NCI-H2227 (cell line): ENCODE data around the gene AHCYL2.
"Not testable (repeated sequence)": the region's sequence is repeated elsewhere in the genome, so short reads cannot be mapped to it uniquely, and the experiment has no call there.

Source experiments
- DNase-seq: peaks from one replicate; lab custom pipeline; 2025; ENCODE audit not compliant: unreplicated experiment; lab: John Stamatoyannopoulos, UW

AHCYL2 gene

DNA sequence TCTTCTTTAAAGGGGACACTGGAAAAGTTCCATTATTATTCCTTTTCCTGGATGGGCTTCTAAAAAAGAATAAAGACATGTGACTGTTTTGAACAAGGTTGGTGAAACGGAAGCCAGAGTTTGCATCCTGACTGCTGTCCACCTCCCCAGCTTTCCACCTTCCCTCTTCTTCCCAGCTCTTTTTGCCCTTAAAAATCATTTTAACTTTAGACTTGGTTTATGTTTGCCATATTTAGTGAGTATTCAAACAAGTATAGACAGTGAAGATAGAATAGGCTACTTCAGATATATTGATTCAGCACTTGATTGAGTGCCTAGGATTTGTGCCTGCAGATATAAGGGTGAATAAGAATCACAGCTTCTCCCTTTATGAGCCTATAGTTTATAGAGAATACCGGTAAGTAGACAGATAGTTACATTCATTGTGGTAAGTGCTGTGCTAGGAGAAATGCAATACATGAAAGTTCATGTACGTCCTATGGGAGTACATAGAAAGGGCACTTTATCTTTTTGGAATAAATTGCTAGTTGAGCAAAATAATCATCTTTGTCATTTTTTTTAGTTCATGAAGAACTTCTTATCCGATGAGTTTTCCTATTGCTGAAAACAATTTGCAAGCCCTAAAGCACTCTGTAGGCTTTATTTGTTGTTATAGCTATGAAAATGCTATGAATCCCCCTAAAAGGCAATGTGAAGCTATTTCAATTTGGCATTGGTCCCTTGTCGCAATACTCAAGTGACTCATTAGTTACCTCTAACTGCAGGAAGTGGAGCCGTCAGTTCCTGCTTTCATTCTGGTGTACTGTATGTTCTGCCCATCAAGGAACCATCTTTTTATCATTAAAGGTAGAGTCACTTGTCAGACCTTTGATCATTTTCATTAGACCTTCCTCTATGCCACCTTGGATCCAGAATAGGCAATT lies 152.2 kb downstream of the AHCYL2 start:
- DNase-seq = no peak

DNA sequence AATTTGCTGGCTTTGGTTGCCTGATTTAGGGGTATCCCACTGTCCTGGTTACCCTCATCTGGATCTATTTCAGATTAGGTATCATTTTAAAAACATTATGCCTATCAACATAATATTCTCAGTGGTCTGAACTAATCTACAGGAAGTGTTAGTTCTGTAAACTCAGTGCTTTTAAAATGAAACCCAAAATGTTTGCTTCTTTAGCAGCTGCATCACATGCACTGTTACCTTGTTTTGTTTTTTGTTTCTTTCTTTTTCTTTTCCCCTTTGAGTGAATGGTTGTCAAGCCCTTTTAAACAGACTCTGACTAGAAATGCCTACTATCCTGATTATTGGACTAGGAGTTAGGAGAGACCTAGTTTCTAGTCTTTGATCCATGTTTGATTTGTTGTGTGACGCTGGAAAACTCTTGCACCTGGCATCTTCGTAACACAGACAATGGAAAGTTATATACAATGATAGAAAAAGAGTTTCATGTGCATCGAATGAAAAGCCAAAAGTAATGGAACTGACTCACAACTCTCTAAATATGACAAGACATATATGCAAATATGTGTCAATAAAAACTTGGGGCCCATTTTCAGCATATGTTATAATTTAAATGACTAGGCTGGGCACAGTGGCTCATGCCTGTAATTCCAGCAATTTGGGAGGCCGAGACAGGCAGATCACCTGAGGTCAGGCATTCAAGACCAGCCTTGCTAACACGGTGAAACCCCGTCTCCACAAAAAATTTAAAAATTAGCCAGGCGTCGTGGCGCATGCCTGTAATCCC lies 157.1 kb downstream of the AHCYL2 start:
- DNase-seq = no peak

GRCh38 chr7:129383542-129384132 lies 158.8 kb downstream of the AHCYL2 start:
- no peak for DNase-seq

GRCh38 chr7:129385116-129385515 lies 160.3 kb downstream of the AHCYL2 start:
- no peak for DNase-seq

GRCh38 chr7:129385598-129385997 lies 160.8 kb downstream of the AHCYL2 start:
- DNase-seq = no peak

- DNase-seq = no peak
These were observed 161.7 kb downstream of the AHCYL2 start for GRCh38 chr7:129386506-129386905.

DNA sequence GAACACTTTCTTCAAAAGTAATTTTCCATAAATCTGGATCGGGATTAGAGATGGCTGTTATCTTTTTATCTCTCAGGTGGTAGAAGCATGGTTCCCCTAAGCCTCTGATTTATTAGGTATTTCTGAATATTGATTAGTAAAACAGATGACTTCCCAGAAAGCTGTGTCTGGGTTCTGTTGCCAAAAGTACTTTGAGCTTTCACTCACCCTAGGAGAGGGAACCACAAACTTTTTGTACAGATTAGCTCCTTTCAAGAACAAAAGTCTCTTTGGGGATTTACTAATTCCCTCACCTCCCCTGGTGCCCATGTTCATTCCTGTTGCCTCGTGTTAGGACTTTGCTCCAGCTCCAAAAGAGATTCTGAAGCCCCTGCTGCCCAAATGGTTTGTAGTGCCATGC lies 162.7 kb downstream of the AHCYL2 start:
- no peak for DNase-seq

GRCh38 chr7:129388333-129389098 lies 163.7 kb downstream of the AHCYL2 start:
- DNase-seq = no peak

- DNase-seq = no peak
These were observed 165.0 kb downstream of the AHCYL2 start for GRCh38 chr7:129389829-129390228.

DNA sequence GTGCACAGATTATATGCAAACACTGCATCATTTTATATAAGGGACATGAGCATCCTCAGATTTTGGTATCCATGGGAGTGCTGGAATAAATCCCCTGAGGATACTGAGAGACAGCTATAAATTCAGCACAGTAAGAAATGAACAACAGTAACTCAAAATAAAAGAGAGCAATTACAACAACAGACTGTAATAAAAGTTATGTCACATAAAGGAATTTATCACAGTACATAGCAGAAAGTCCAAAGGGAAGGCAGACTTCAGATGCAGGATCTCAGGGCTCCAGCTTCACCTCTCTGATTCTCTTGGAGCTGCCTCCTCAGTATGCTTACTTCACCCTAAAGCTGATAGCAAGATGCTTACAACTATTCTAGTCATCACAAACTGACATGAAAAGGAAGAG lies 165.5 kb downstream of the AHCYL2 start:
- no peak for DNase-seq

DNA sequence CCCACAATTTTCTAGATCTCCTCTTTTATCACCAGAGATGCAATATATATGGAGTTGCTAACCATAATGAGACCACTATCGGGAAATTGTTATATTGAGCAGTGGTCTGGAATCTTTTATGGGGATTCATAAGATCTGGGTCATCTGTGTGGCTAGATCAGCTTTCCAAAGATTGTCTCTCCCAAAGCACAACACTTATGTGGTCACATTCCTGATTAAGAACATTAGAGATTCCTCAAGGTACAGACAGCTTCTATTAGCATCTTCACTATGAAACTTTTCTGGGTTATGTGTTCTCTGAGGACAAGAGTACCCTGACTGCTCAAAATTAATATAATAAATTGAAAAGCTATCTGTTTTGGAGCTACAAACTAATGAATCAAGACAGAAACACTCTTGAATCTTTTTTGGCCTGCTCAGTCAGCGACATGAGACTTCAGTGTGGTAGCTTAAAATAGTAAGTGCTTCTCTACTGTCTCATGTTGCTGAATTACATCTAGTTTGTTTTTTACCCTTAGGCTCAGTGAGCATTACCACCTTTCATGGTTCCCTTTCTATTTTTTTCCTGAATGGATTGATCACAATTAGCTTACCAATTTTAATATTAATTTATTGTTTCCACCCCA lies 166.8 kb downstream of the AHCYL2 start:
- no peak for DNase-seq

DNA sequence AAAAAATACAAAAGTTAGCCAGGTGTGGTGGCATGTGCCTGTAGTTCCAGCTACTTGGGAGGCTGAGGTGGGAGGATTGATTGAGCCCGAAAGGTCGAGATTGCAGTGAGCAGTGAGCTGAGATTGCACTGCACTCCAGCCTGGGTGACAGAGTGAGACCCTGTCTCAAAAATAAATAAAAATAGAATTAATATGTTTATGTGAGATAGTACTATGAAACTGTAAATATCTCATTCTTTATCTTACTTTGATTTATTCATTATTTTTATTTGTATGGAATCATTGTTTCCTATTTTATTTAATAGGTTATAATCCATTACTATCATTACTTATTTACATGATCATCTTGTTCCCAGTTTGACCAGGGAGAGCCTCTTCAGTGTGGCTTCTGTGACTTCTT lies 168.4 kb downstream of the AHCYL2 start:
- DNase-seq = no peak

DNA sequence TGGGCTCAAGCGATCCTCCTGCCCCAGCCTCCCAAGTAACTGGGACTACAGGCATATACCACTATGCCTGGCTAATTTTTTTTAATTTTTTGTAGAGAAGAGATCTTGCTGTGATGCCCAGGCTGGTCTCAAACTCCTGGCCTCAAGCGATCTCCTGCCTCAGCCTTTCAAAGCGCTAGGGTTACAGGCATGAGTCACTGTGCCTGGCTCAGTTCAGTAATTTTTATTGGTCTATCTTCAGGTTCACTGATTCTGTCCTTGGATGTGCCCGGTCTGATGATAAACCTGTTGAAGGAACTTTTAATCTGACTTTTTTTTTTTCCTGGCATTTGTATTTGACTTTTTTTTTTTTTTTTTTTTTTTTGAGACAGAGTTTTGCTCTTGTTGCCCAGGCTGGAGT lies 169.3 kb downstream of the AHCYL2 start:
- no peak for DNase-seq

DNA sequence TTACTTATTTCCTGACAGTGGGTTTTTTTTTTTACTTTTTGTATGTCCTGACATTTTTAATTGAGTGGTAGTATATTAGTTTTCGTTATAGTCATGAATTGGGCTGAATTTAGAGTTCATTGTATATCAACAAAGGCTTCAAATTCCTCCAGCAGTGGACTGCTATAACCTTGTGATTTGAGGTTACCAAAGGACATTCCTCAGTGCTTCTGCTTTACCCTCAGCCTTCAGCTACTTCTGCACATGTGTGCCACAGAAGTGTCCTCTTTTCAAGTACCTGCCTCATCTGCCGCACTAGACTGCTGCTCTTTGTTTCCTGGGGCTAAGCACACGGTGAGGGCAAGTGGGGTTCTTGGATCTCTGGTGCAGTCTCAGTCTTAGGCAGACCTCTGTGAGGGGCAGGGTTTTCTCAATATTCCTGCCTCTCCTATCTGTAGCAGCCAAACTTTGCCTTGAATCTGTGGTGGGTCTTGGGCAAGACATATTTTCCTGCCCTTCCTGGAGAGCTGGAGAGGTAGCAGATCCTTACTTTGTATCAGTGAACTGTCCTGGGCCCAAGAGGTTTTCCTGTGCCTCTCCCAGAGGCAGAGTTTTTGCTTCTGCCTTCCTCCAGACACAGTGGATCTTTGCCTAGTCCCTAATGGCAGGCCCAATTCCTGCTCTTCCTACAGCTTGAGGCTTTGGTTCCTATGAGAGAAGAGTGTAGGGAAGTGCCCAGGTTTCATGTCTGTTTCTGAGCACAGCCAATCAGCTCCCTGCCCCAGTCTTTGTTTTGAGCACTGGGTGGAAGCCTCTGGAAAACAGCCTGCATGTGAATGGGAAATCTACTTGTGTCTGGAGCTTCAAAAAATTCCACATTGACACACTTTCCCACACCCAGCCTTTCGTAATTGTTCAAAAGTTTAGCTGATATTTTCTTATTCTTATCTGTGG lies 170.4 kb downstream of the AHCYL2 start:
- no peak for DNase-seq

DNA sequence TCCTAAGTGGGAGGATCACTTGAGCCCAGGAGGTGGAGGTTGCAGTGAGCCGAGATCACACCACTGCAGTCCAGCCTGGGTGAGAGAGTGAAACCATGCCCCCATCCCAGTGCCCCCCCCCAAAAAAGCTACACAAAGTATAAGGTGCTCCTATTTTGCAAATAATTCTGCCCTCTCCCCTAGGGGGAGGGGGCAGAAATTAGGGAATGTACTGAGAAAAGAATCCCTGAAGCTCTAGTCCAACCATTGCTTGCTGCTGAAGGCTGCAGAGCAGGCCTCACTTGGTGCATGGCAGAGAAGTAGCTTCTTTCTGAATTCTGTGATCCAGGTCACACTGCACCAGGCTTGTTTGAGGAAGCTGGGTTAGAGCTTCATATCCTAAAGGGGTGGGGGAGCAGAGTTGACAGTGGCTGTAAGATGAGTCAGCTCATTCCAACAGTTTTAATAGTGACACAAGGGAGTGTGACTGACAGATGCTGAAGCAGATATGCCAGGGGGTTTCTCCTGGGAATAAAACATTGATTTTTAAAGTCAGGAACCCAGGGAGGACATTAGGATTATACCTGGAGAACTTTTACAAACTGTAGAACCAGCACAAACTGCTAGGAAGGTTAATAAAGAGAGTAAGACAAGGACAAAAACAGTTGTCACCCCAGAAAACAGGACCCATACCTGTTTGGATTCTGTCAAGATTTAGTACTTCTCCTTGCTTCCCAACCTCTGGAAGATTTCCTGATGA lies 176.6 kb downstream of the AHCYL2 start:
- no peak for DNase-seq

GRCh38 chr7:129401967-129402860 lies 177.4 kb downstream of the AHCYL2 start:
- no peak for DNase-seq

DNA sequence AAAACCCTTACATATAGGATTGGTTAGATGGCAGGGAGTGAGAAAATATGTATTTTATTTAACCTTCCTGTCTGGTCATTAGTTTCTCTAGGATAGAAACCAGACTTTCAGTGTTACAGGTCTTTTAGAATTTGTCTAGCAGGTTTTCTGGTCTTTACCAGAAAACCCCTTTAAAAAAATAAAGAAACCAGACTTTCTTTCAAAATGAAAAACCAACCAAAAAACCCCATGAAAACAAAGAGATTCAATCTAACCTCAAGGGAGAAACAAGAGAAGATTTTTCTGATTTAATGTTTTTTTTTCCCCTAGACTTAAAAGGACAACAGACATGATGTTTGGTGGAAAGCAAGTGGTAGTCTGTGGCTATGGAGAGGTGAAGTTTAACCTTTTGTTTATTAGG lies 180.7 kb downstream of the AHCYL2 start:
- DNase-seq = no peak

DNA sequence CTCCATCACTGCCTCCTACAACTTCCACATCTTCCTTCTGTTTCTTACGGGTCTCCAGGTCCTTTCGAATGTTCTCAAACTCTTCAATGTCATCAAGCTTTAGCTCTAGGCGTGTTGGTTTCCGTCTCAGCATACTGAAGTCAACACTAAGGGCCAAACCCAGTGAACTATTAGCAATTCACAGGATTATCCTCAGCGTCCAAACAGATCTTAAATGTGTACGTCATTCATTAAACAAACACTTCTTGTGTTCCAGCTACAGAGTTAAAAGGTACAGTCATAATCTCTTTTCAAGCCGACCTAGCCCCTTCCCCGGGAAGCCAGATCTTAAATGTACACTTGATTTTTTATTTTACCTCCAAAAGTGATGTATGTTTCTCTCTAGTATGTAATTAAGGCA lies 185.4 kb downstream of the AHCYL2 start:
- DNase-seq = not testable (repeated sequence)
